ENCODE data around the gene CPM. TPM values are rescaled to one million over a fixed set of nuclear protein-coding genes. Genes with fewer than 3 reads are reported as not detected.
"Not testable (repeated sequence)": the region's sequence is repeated elsewhere in the genome, so short reads cannot be mapped to it uniquely, and the experiment has no call there.

CPM gene
- total RNA-seq, 1 experiment from 2014 or later = 4.2 TPM

DNA sequence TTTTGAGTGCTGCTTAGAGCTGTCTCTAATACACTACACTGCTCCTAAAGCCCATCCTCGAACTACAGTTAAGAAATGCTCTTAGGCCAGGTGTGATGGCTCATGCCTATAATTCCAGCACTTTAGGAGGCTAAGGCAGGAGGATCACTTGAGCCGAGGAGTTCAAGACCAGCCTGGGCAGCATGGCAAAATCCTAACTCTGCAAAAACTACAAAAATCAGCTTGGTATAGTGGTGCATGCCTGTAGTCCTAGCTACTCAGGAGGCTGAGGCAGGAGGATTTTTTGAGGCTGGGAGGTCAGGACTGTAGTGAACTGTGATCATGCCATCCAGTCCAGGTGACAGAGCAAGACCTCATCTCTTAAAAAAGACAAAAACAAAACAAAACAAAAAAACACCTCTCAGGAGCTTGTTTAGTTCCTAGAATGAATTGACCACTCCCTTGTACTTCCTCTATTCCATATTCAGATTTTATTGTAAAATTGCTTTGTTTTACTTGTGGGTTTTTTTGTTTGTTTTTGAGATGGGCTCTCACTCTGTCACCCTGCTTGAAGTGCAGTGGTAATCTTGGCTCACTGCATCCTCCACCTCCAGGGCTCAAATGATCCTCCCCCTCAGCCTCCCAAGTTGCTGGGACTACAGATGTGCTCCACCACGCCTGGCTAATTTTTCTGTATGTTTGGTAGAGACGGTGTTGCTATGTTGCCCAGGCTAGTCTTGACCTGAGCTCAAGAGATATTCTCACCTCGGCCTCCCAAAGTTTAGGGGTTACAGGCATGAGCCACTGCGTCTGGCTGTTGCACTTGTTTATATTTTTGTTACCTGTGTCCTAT lies 111.4 kb downstream of the CPM start:
- Histone ChIP-seq H3K4me3 (no peak overlapping the region), H2AFZ (no peak overlapping the region), H3K27me3 (ENCODE audit: insufficient read depth, low read depth) (no peaks in the 10 kb centered on the region), H3K4me1 (replicated peaks; ENCODE audit: insufficient read depth) (no peaks in the 10 kb centered on the region), H3K27ac (no peak overlapping the region), H3K9me2 (ENCODE audit: insufficient read depth) (no peaks in the 10 kb centered on the region), H3K4me2 (no peak overlapping the region), H3K36me3 (ENCODE audit: low read depth) (peaks cover 43% of the 10 kb centered on the region), H3K9me3 (ENCODE audit: insufficient read depth, low read depth) (no peaks in the 10 kb centered on the region), H3F3A (ENCODE audit: insufficient read depth, low read depth) (peaks cover 9% of the 10 kb centered on the region; the same call in 1 of the 2 replicates), H4K20me1 (ENCODE audit: insufficient read depth) (peaks cover 7% of the 10 kb centered on the region), H3K79me2 (ENCODE audit: low read depth) (peaks cover 6% of the 10 kb centered on the region; the same call in 1 of the 2 replicates)
- DNase-seq = no peak
- TF ChIP-seq, protein P1, sequence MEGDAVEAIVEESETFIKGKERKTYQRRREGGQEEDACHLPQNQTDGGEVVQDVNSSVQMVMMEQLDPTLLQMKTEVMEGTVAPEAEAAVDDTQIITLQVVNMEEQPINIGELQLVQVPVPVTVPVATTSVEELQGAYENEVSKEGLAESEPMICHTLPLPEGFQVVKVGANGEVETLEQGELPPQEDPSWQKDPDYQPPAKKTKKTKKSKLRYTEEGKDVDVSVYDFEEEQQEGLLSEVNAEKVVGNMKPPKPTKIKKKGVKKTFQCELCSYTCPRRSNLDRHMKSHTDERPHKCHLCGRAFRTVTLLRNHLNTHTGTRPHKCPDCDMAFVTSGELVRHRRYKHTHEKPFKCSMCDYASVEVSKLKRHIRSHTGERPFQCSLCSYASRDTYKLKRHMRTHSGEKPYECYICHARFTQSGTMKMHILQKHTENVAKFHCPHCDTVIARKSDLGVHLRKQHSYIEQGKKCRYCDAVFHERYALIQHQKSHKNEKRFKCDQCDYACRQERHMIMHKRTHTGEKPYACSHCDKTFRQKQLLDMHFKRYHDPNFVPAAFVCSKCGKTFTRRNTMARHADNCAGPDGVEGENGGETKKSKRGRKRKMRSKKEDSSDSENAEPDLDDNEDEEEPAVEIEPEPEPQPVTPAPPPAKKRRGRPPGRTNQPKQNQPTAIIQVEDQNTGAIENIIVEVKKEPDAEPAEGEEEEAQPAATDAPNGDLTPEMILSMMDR (conservative IDR thresholded peaks at IDR 0.05) = no peak
- TF ChIP-seq EZH2 (IDR thresholded peaks at IDR 0.05; ENCODE audit: low read depth) = no peak
- CTCF ChIA-PET = no interaction called here
- intact Hi-C loops (cut with micrococcal nuclease; ENCODE audit: unreplicated experiment) = no loop called here
- no TSS peak for BruUV-seq (replicated peaks)
- POLR2A ChIA-PET (ENCODE audit: unreplicated experiment) = interaction anchor here (0.6 kb wide), 1 partner anchor 13 kb away, joined by 3 read pairs; no protein-coding TSS in a partner anchor

DNA sequence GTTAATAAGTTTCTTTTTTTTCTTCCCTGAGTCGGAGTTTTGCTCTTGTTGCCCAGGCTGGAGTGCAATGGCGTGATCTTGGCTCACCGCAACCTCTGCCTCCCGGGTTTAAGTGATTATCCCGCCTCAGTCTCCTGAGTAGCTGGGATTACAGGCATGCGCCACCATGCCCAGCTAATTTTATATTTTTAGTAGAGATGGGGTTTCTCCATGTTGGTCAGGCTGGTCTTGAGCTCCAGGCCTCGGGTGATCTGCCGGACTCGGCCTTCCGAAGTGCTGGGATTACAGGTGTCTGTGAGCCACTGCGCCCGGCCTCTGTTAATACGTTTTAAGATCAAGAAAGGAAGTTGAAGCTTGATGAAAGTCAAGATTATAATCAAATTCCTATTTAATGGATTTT lies 113.5 kb downstream of the CPM start:
- H2AFZ ChIP-seq; H3K27me3 ChIP-seq (ENCODE audit: insufficient read depth, low read depth); H3K27ac ChIP-seq; H3K4me3 ChIP-seq; H3K9me2 ChIP-seq (ENCODE audit: insufficient read depth); BruUV-seq (replicated peaks); DNase-seq; H3F3A ChIP-seq (ENCODE audit: insufficient read depth, low read depth); H3K9me3 ChIP-seq (ENCODE audit: insufficient read depth, low read depth); intact Hi-C loops (cut with micrococcal nuclease; ENCODE audit: unreplicated experiment); CTCF ChIA-PET; H3K4me2 ChIP-seq; POLR2A ChIA-PET (ENCODE audit: unreplicated experiment); H3K4me1 ChIP-seq (replicated peaks; ENCODE audit: insufficient read depth): not testable (repeated sequence)
- Histone ChIP-seq H3K36me3 (ENCODE audit: low read depth) (peaks cover 37% of the 10 kb centered on the region), H3K79me2 (ENCODE audit: low read depth) (peaks cover 12% of the 10 kb centered on the region; the same call in 1 of the 2 replicates), H4K20me1 (ENCODE audit: insufficient read depth) (peaks cover 14% of the 10 kb centered on the region)

DNA sequence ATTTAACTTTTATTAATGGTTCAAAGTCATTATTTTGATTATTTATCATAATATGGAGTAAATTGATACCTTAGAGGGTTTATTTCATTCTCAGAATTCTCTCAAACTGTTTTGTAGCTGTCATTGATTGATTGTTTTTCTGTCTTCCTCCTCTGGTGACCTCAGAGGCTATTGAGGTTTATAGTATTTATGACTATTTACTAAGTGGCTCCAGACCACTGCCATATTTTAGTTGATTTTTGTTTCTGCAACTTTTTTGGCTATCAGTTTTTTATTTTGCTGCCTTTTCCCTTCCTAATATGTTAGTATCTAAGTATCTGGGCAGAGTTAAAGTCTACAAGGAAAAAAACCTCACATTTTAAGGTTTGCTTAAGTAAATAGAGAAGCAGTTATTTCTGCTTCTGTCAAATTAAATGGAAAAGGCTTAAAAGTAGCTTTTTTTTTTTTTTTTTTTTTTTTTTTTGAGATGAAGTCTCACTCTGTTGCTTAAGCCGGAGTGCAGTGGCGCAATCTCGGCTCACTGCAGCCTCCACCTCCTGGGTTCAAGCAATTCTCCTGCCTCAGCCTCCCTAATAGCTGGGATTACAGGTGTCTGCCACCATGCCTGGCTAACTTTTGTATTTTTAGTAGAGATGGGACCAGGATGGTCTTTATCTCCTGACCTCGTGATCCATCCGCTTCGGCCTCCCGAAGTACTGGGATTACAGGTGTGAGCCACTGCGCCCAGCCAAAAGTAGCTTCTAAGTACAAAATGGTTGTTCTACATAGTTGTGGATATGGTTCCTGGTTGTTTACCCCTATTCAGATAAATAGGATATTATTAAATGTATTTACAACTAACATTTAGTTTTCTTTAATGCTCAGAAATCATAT lies 116.8 kb downstream of the CPM start:
- intact Hi-C loops (cut with micrococcal nuclease; ENCODE audit: unreplicated experiment) = no loop called here
- CTCF ChIA-PET = no interaction called here
- H3K4me1 ChIP-seq (replicated peaks; ENCODE audit: insufficient read depth) = no peaks in the 10 kb centered on the region
- no peak for DNase-seq
- H3K27me3 ChIP-seq (ENCODE audit: insufficient read depth, low read depth) = no peaks in the 10 kb centered on the region
- POLR2A ChIA-PET (ENCODE audit: unreplicated experiment) = no interaction called here
- H3K27ac ChIP-seq = no peak overlapping the region
- no peak overlapping the region for H3K4me3 ChIP-seq
- BruUV-seq (replicated peaks) = no TSS peak
- no peak overlapping the region for H2AFZ ChIP-seq
- peaks cover 25% of the 10 kb centered on the region for H4K20me1 ChIP-seq (ENCODE audit: insufficient read depth)
- H3K9me2 ChIP-seq (ENCODE audit: insufficient read depth) = no peaks in the 10 kb centered on the region
- peaks cover 37% of the 10 kb centered on the region for H3K79me2 ChIP-seq (ENCODE audit: low read depth)
- TF ChIP-seq, protein P1 (conservative IDR thresholded peaks at IDR 0.05) = no peak
- TF ChIP-seq EZH2 (IDR thresholded peaks at IDR 0.05; ENCODE audit: low read depth) = no peak
- no peaks in the 10 kb centered on the region for H3K9me3 ChIP-seq (ENCODE audit: insufficient read depth, low read depth)
- H3K36me3 ChIP-seq (ENCODE audit: low read depth) = peaks cover 35% of the 10 kb centered on the region
- H3F3A ChIP-seq (ENCODE audit: insufficient read depth, low read depth) = peaks cover 3% of the 10 kb centered on the region; the same call in 1 of the 2 replicates
- no peak overlapping the region for H3K4me2 ChIP-seq
